Keratinocyte (primary cell): Measurements from ENCODE around the gene PTPN14. TPM values are rescaled to one million over a fixed set of nuclear protein-coding genes. Genes with fewer than 3 reads are reported as not detected.

Experiments
- DNase-seq: peaks from one replicate; pipeline ENCODE4 v3.0.0-alpha.2; 2011; ENCODE audit warnings: low read depth, missing footprints, low spot score
- FAIRE-seq: peaks from 2 replicates; lab custom pipeline; 2011; peaks lifted over from hg19 to GRCh38; lab: Jason Lieb, UNC
- H2AFZ ChIP-seq: 2 replicates; pipeline ENCODE4 v1.6.0; 2012; ENCODE audit warnings: low read length, control low read depth, inconsistent platforms; ENCODE audit not compliant: control insufficient read depth
- H3K27ac ChIP-seq: 2 replicates; pipeline ENCODE4 v1.5.1; 2011; ENCODE audit warnings: low read length; ENCODE audit not compliant: control insufficient read depth, insufficient read depth
- H3K27me3 ChIP-seq: 3 replicates; pipeline ENCODE4 v1.6.0; 2011; ENCODE audit warnings: low read length; ENCODE audit not compliant: control insufficient read depth, insufficient read depth; ENCODE audit errors: extremely low read depth
- H3K36me3 ChIP-seq, 2 experiments: 2 replicates in 1 of 2; 3 replicates in 1 of 2; pipeline ENCODE4 v1.5.1; 2011; ENCODE audit warnings: low read length in 2 of 2, mild to moderate bottlenecking in 1 of 2; ENCODE audit not compliant: control insufficient read depth in 2 of 2, insufficient read depth in 2 of 2; ENCODE audit errors: extremely low read depth in 1 of 2
- H3K4me1 ChIP-seq: 3 replicates; pipeline ENCODE4 v1.5.1; 2011; ENCODE audit warnings: low read length; ENCODE audit not compliant: control insufficient read depth, insufficient read depth; ENCODE audit errors: extremely low read depth
- H3K4me2 ChIP-seq: 3 replicates; pipeline ENCODE4 v1.6.0; 2011; ENCODE audit warnings: low read depth, low read length; ENCODE audit not compliant: control insufficient read depth, insufficient read depth; ENCODE audit errors: extremely low read depth
- H3K4me3 ChIP-seq, 3 experiments: fragments of 200-600 bp in 1 of 3; sonication (generic) in 1 of 3; 2 replicates in 2 of 3; 3 replicates in 1 of 3; pipeline ENCODE4 v1.5.1; 2011 to 2016; ENCODE audit warnings: low read length in 3 of 3, mild to moderate bottlenecking in 3 of 3, control low read depth in 2 of 3, inconsistent platforms in 1 of 3, low read depth in 1 of 3, mixed read lengths in 1 of 3, mixed run types in 1 of 3, moderate library complexity in 1 of 3; ENCODE audit not compliant: control insufficient read depth in 2 of 3, insufficient read depth in 2 of 3; ENCODE audit errors: extremely low read depth in 1 of 3
- H3K79me2 ChIP-seq: 2 replicates; pipeline ENCODE4 v1.6.0; 2012; ENCODE audit warnings: low read length; ENCODE audit not compliant: control insufficient read depth, insufficient read depth
- H3K9ac ChIP-seq: 3 replicates; pipeline ENCODE4 v1.6.0; 2011; ENCODE audit warnings: low read length; ENCODE audit not compliant: control insufficient read depth, insufficient read depth; ENCODE audit errors: extremely low read depth
- H3K9me1 ChIP-seq: 3 replicates; pipeline ENCODE4 v1.6.0; 2011; ENCODE audit warnings: low read length; ENCODE audit not compliant: control insufficient read depth, insufficient read depth; ENCODE audit errors: extremely low read depth
- H3K9me3 ChIP-seq: 2 replicates; pipeline ENCODE4 v1.5.1; 2012; ENCODE audit warnings: low read depth, low read length; ENCODE audit not compliant: control insufficient read depth
- H4K20me1 ChIP-seq: 3 replicates; pipeline ENCODE4 v1.6.0; 2011; ENCODE audit warnings: low read length; ENCODE audit not compliant: control insufficient read depth, insufficient read depth; ENCODE audit errors: extremely low read depth
- EZH2 ChIP-seq: IDR thresholded peaks from one replicate; pipeline ENCODE4 v1.6.1; 2012; ENCODE audit warnings: inconsistent platforms, mild to moderate bottlenecking, low read length, moderate library complexity
- dilution Hi-C: fragments of 300-500 bp; cut with MboI; formaldehyde crosslinking; loops from one replicate; pipeline ENCODE4 v1.7.0; 2020; ENCODE audit warnings: low sequenced_read_pairs; ENCODE audit not compliant: extremely low pct_ligation_motif_present
- polyA plus RNA-seq, 5 experiments: library from polyadenylated mRNA; depleted of rRNA in 3 of 5; stranded (reverse) in 3 of 5; stranded (forward) in 1 of 5; unstranded in 1 of 5; fragments of >200 nt; gene quantifications; 1 replicate in 1 of 5; 2 replicates in 3 of 5; 3 replicates in 1 of 5; pipeline versions ENCODE4 v1.2.1 to v1.2.3, GENCODE V29; 2011 to 2012; ENCODE audit warnings: missing spikeins in 2 of 5, low read depth in 1 of 5, low replicate concordance in 1 of 5
- TF ChIP-seq, protein P1 (sequence below), 3 experiments: IDR thresholded peaks in 1 of 3; conservative IDR thresholded peaks in 1 of 3; optimal IDR thresholded peaks in 1 of 3; 2 replicates in 2 of 3; 3 replicates in 1 of 3; pipeline versions ENCODE3 to v1.5.1; 2011; ENCODE audit warnings: low read length in 3 of 3, mild to moderate bottlenecking in 3 of 3, moderate library complexity in 2 of 3, control low read depth in 1 of 3, inconsistent platforms in 1 of 3; ENCODE audit not compliant: insufficient read depth in 2 of 3; ENCODE audit errors: extremely low read depth in 1 of 3

The PTPN14 gene
- polyA plus RNA-seq, 1 donor (not counting 4 experiments of a cell fraction or from before 2014, with no cell fraction given) = 29.9 TPM

DNA sequence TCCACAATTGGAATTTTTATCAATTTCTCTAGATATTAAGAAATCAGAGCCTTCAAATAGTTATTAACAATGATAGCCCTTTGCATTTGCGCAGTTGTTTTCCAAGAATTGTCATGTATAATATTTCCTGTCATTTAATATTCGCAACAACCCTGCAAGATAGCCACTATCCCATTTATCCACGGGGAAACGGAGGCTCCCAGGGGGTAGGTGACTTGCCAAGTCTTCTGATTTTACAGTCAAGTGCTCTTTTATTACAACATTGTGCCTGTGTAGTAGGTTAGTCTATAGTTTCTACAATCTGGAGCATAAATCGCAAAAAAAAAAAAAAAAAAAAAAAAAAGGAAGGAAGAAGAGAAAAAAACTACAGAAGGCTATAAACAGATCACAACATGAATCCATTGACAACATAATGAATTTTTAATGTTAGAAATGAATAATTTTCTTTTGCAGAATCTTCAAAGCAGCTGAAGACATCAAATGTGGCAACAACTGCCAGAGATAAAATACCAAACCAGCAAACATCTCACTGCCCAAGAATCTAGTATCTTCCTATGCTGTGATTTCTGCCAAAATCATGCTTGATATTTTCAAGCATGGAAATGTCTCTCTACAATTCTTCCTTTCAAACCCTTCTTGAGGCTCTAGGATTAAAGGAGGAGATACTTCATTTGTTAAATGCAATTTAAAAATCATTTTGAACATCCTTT lies 125.5 kb downstream of the PTPN14 start:
- TF ChIP-seq, protein P1, sequence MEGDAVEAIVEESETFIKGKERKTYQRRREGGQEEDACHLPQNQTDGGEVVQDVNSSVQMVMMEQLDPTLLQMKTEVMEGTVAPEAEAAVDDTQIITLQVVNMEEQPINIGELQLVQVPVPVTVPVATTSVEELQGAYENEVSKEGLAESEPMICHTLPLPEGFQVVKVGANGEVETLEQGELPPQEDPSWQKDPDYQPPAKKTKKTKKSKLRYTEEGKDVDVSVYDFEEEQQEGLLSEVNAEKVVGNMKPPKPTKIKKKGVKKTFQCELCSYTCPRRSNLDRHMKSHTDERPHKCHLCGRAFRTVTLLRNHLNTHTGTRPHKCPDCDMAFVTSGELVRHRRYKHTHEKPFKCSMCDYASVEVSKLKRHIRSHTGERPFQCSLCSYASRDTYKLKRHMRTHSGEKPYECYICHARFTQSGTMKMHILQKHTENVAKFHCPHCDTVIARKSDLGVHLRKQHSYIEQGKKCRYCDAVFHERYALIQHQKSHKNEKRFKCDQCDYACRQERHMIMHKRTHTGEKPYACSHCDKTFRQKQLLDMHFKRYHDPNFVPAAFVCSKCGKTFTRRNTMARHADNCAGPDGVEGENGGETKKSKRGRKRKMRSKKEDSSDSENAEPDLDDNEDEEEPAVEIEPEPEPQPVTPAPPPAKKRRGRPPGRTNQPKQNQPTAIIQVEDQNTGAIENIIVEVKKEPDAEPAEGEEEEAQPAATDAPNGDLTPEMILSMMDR (optimal IDR thresholded peaks at IDR 0.05 in 1 of 3, IDR thresholded peaks at IDR 0.05 in 1 of 3, conservative IDR thresholded peaks at IDR 0.05 in 1 of 3; ENCODE audit: extremely low read depth in 1 of 3, insufficient read depth in 2 of 3, low read length in 3 of 3) = no peak
- TF ChIP-seq EZH2 = no peak
- no peak overlapping the region for H3K4me2 ChIP-seq
- H3K4me3 ChIP-seq = no peak overlapping the region
- peaks cover 79% of the 10 kb centered on the region for H3K4me1 ChIP-seq
- H3K36me3 ChIP-seq = no peaks in the 10 kb centered on the region
- H3K9ac ChIP-seq = no peak overlapping the region
- FAIRE-seq (no peak), DNase-seq (no peak)
- no peaks in the 10 kb centered on the region for H3K9me3 ChIP-seq
- peaks cover 52% of the 10 kb centered on the region for H3K79me2 ChIP-seq
- H2AFZ ChIP-seq = no peak overlapping the region
- no peaks in the 10 kb centered on the region for H3K27me3 ChIP-seq
- H3K9me1 ChIP-seq = no peaks in the 10 kb centered on the region
- dilution Hi-C loops = no loop called here
- no peaks in the 10 kb centered on the region for H4K20me1 ChIP-seq
- peak overlapping the region; percentile 71 for H3K27ac ChIP-seq

DNA sequence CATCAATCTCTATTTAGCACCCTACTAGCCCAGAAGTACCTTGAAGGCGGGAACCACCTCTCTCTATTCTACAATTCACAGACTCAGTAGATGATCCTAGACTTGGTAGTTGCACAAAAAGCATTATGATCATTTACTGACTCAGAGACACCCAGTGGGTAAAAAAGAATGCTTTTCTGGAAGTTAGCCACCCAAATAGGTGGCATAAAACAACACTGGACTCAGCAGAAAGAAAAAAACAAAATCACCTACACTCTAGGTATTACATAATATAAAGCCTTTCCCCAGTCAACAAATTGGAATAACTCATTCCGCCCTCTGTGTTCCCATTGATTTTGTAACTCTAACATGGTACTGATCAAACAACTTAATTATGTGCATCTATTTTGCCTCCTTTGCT lies 126.3 kb downstream of the PTPN14 start:
- no peaks in the 10 kb centered on the region for H3K9me3 ChIP-seq
- H3K4me2 ChIP-seq = no peak overlapping the region
- peak overlapping the region; percentile 34 for H3K27ac ChIP-seq
- H3K36me3 ChIP-seq = no peaks in the 10 kb centered on the region
- dilution Hi-C loops = no loop called here
- FAIRE-seq = peak; percentile 5
- no peak overlapping the region for H2AFZ ChIP-seq
- H4K20me1 ChIP-seq = no peaks in the 10 kb centered on the region
- H3K4me1 ChIP-seq = peaks cover 82% of the 10 kb centered on the region
- no peak overlapping the region for H3K9ac ChIP-seq
- no peak for DNase-seq
- TF ChIP-seq, protein P1 (optimal IDR thresholded peaks at IDR 0.05 in 1 of 3, IDR thresholded peaks at IDR 0.05 in 1 of 3, conservative IDR thresholded peaks at IDR 0.05 in 1 of 3; ENCODE audit: extremely low read depth in 1 of 3, insufficient read depth in 2 of 3, low read length in 3 of 3) = no peak
- TF ChIP-seq EZH2 = no peak
- H3K27me3 ChIP-seq = no peaks in the 10 kb centered on the region
- no peak overlapping the region for H3K4me3 ChIP-seq
- peaks cover 52% of the 10 kb centered on the region for H3K79me2 ChIP-seq
- H3K9me1 ChIP-seq = no peaks in the 10 kb centered on the region
